NB4 (cell line): ENCODE results near the gene DAZAP1.

Experiments
- DNase-seq: peaks from one replicate; pipeline ENCODE4 v3.0.0; 2010; ENCODE audit warnings: low read depth
- H3K4me3 ChIP-seq: one replicate; pipeline ENCODE4 v1.5.1; 2011; ENCODE audit warnings: mild to moderate bottlenecking, low read depth, low read length, moderate library complexity
- MYC ChIP-seq: IDR thresholded peaks from 2 replicates; pipeline ENCODE4 v1.6.1; 2011; ENCODE audit warnings: low read depth, low read length
- POLR2A ChIP-seq: IDR thresholded peaks from 2 replicates; pipeline ENCODE4 v1.6.1; 2011; ENCODE audit warnings: mild to moderate bottlenecking; ENCODE audit not compliant: insufficient read length; ENCODE audit errors: extremely low read depth
- TF ChIP-seq, protein P1 (sequence below): IDR thresholded peaks from one replicate; pipeline ENCODE4 v1.5.1; 2012; ENCODE audit warnings: low read depth, low read length
- TF ChIP-seq, protein P2 (sequence below): IDR thresholded peaks from 2 replicates; pipeline ENCODE4 v1.6.1; 2011; ENCODE audit warnings: low read depth, low read length

The DAZAP1 gene

DNA sequence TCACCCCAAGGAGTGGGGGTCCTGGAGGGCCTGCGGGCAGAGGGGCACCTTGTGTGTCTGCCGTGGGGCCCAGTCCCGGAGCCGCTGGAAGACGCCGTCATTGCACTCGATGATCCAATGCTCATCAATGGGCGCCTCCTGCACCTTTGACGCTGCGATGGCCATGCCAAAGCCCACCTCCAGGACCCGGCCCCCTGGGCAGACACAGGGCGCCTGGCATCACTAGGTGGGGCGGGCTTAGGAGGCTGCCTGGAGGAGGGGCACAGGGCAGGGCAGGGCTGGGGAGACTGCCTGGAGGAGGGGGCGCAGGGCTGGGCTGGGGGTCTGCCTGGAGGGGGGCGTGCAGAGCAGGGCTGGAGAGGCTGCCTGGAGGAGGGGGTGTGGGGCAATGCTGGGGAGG, 7.6 kb upstream of the DAZAP1 start:
- H3K4me3 ChIP-seq, result no peak overlapping the region
- DNase-seq, result no peak
- TF ChIP-seq, protein P1, sequence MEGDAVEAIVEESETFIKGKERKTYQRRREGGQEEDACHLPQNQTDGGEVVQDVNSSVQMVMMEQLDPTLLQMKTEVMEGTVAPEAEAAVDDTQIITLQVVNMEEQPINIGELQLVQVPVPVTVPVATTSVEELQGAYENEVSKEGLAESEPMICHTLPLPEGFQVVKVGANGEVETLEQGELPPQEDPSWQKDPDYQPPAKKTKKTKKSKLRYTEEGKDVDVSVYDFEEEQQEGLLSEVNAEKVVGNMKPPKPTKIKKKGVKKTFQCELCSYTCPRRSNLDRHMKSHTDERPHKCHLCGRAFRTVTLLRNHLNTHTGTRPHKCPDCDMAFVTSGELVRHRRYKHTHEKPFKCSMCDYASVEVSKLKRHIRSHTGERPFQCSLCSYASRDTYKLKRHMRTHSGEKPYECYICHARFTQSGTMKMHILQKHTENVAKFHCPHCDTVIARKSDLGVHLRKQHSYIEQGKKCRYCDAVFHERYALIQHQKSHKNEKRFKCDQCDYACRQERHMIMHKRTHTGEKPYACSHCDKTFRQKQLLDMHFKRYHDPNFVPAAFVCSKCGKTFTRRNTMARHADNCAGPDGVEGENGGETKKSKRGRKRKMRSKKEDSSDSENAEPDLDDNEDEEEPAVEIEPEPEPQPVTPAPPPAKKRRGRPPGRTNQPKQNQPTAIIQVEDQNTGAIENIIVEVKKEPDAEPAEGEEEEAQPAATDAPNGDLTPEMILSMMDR, result no peak
- TF ChIP-seq POLR2A, result no peak

DNA sequence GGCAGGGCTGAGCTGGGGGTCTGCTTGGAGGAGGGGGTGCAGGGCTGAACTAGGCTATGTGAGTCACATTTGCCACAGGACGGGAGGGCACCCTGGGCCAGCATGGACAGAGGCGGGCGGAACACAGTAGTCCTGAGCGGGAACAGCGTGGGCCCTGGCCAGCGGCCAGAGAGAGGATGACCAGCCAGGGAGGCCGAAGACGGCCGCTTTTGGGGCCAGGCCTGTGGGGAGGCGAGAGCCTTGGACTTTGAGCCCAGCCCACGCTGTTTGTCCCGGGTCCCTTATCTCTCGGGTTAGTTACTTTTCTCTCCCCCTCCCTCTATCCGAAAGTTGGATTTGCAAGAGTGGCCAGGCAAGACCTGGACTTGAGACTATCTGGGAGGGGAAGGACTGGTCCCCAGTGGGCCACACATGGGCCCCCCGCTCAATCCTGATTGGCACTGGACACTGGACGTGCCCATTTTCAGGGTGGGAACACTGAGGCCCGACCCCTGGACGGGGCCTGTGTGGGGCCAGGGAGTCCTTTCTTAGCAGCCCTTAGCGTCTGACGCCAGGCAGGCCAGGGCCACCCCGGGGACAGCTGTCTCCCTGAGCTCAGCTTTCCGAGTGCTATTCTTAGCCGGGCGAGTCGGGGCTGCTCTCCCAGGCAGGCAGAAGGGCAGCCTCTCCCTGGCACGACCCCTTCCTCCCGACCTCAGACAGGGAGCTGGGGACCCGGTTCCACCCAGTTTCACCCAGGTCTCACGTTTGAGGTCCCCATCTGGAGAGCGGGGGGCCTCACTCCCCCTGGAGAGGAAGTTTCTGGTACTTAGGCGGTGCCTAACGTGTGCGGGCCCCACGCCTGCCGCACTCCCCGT, 6.9 kb upstream of the DAZAP1 start:
- no peak for DNase-seq
- TF ChIP-seq POLR2A, result no peak
- TF ChIP-seq, protein P1, result no peak
- H3K4me3 ChIP-seq, result no peak overlapping the region

DNA sequence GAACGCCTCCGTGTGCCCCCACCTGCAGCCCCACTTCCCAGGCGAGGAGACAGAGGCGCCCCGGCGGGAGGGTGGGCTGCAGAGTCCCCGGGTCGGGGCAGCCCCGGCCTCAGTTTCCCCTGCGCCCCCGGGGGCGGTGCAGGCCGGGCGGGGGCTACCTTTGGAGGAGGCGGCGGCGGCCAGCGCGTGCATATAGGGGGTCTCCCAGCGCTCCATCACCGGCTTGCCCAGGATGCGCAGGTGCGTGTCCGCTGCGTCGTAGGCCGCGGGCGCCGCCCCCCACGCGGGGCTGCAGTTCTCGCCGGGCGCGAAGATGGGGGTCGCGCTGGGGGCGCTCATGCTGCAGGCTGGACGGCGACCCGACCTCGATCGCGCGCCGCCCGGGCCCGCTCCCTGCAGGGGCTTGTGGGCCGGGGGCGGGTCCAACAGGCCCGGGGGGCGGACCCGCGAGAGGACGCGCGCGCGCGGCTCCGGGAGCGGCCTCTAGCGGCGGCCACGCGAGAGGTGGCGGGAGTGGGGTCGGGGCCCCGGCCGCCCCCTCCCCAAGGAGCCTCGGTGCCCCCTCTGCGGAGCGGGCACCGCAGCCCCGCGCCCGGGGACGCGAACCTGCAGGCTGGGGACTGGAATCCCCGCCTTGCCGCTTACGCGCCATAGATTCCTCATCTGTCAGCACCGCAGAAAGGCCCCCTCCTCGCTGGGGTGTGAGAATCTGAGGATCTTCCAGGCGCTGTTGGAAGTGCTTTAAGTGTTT, 6.1 kb upstream of the DAZAP1 start, which contains the start of gene GAMT:
TSS of gene GAMT (minus strand) at position 405 of the 751 bp plus-strand sequence. CDS start at position 339, 66 bp downstream.
- peak; percentile 33 for DNase-seq
- TF ChIP-seq POLR2A, result no peak
- TF ChIP-seq MYC, result no peak
- TF ChIP-seq, protein P1, result no peak
- TF ChIP-seq, protein P2, sequence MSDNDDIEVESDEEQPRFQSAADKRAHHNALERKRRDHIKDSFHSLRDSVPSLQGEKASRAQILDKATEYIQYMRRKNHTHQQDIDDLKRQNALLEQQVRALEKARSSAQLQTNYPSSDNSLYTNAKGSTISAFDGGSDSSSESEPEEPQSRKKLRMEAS, result no peak
- no peak within 1 kb of the TSS for H3K4me3 ChIP-seq

DNA sequence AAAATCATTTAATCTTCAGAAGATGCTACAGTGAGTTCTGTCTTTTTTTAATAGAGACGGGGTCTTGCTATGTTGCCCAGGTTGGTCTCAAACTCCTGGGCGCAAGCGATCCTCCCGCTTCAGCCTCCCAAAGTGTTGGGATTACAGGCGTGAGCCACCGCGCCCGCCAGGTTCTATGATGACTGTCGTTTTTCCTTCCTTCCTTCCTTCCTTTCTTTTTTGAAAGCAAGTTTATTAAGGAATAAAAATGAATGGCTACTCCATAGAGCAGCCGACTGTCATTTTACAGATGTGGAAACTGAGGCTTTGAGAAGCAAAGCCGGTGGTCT, 5.5 kb upstream of the DAZAP1 start:
- DNase-seq, result no peak
- no peak overlapping the region for H3K4me3 ChIP-seq
- TF ChIP-seq MYC, result no peak
- TF ChIP-seq, protein P1, result no peak
- TF ChIP-seq POLR2A, result no peak

DNA sequence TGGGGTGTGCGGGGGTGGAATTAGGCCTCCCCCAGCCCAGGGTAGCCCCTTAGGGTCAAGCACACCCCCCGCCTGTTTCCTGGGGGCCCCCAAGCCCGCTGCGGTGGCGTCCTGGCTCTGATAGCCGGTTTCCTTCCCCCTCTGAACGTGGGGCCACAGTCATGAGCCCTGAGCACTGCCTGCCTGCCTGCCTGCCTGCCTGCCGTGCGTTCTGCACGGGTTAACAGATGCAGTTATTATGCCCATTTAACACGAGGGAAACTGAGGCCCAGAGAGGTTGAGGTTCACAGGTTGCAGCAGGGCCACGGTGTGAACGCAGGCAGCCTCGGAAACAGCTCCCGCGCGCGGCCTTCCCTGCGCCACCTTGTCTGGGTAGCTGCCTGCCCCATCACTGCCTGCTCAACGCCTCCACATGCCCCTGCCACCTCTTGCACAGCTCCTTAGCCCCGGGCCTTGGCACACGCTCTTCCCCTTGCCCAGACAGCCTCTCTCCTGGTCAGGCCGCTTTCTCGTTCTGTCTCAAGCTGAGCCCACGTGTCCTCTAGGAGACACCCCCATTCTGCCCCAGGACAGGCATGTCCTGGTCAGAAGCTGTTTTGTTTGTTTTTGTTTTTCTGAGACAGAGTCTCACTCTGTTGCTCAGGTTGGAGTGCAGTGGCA, 4.8 kb upstream of the DAZAP1 start:
- TF ChIP-seq MYC (no peak), POLR2A (no peak)
- TF ChIP-seq, protein P2, result no peak
- TF ChIP-seq, protein P1, result no peak
- H3K4me3 ChIP-seq, result no peak overlapping the region
- DNase-seq, result no peak
